GM19238 (cell line): ENCODE results near the gene MAP3K20.

Source experiments
- DNase-seq: peaks from one replicate; pipeline ENCODE4 v3.0.0; 2011; ENCODE audit warnings: low spot score; ENCODE audit not compliant: insufficient read length

MAP3K20 gene

GRCh38 chr2:173050684-173051083 is 25.0 kb upstream of the MAP3K20 start:
- DNase-seq = no peak

- DNase-seq = no peak
Observed at GRCh38 chr2:173051463-173052215, 24.0 kb upstream of the MAP3K20 start.

DNA sequence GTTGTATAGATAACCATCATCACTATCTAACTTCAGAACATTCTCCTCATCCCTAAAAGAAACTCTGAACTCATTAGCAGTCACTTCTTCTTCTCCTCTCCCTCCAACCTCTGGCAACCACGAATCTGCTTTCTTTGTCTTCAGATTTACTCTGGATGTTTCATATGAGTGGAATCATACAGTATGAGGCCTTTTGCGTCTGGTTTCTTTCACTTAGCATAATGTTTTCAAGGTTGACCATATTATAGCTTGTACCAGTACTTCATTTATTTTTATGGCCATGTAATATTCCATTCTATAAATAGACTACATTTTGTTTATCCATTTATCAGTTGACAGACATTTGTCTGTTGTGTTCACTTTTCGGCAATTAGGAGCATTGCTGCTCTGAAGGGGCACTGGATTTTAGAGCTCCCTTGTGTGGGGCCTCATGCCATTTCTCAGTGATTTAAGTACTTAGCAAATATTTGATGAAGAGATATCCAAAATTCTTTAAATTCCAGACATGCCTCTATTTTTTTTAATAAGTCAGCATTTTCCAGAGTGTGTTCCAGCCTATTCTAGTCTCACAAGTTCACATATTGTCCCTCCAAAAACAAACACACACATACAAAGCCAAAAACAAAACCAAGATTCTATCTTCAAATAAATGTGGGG is 22.5 kb upstream of the MAP3K20 start:
- DNase-seq = no peak

DNA sequence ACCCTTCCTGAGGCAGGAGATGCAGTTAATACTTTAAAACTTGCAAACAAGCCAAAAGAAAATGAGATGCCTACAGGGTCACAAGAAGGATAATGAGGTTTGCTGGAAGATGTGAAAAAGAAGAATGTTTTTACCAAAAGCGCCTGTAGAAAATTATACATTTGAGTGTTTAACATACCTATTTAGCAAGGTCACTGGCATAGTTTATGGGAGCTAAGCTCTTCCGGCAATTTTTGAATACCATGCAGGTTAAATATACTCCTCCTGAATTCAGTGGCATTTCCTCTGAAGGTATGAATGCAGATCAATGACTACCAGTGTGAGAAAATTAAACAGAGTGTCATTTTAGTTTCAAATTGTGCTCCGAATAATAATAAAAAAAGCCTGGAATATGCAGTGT is 21.2 kb upstream of the MAP3K20 start:
- DNase-seq = no peak

GRCh38 chr2:173056705-173057364 is 18.8 kb upstream of the MAP3K20 start:
- DNase-seq = no peak

- DNase-seq = no peak
Observed at GRCh38 chr2:173058097-173058496, 17.5 kb upstream of the MAP3K20 start.

- no peak for DNase-seq
Observed at GRCh38 chr2:173058673-173059072, 17.0 kb upstream of the MAP3K20 start.

DNA sequence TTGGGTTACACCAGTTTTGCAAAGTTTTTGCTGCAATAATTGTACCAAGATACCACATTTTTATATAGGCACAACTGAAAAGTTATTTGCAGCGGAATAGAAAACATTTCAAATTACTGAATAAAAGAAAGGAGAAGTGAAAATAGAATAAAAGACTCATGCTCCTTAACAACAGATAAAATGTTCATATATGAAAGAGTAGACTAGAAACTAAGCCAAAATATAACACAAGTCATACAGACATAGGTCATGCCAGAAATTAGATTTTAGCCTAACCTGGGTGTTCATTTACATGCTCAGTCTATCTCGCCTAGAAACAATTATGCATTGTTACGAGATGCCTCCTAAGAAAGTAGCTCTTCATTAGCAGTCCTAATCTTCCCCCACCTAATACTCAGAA is 16.4 kb upstream of the MAP3K20 start:
- DNase-seq = no peak

GRCh38 chr2:173059971-173060461 is 15.6 kb upstream of the MAP3K20 start:
- no peak for DNase-seq

GRCh38 chr2:173062801-173063200 is 12.8 kb upstream of the MAP3K20 start:
- no peak for DNase-seq

- no peak for DNase-seq
Observed at GRCh38 chr2:173064151-173064805, 11.4 kb upstream of the MAP3K20 start.

GRCh38 chr2:173066887-173067676 is 8.6 kb upstream of the MAP3K20 start:
- no peak for DNase-seq

- no peak for DNase-seq
Observed at GRCh38 chr2:173075056-173075780, 428 bp upstream of the MAP3K20 start.

DNA sequence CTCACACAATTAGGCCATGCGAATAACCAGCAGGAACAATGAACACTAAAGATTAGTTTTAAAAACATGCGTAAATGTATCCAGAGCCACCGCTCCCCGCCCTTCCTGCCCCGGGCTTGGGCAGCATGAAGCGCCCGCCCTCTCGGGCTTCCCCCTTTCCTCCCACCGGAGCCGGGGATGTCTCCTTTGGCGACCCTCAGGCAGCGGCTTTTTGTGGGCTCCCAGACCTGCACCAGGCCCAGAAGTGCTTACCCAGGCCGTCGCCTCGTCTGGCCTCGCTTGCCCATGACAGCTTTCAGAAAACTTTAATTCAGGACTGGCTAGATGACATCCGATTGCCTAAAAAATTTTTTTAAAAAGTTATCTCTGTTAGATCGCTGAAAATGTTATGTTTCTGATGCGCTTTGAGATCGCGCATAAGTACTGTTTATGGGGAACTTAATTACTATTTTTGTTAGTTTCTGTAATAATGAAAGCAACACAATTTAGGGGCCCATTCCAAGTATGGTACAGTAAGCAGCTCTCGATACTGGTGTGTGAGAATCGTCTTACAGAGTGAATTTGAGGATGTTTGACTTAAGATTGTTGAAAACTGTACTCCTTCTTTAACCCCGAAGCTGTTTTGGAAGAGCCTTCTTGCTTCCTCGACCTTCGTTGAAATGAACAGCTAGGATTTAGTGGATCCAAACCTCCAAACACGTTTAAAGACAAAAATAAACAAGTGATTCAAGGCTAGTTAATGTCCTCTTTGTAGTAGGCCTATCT is 1.1 kb downstream of the MAP3K20 start:
- peak; percentile 19 for DNase-seq

DNA sequence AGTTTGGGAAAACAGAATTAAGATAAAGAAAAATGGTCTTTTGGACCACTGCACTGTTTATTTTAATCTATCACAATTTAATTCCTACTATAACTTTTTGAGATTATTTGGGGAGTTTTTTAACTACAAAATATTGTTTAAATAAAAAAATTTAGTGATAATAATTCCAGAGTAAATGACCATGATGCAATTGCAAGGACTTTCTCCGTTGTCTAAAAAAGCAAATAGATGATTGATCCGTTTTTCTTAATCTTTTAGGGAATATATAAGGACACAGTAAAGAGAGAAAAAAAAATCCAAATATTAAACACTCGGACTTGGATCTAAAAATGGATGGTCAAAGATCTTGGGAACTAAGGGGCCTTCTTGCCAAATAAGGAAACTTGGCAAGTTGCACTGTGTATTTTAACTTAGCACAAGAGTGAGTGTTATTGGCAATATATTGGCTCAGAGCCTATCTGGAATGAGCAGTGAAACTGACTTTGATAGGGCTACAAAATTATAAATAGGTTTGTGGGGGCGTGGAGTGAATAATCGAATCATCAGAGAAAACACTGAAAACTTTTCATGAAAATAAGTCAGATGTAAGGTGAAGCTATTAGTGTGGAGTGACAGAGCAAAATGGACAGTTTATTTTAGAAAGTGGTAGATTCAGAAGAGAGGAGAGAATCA is 2.0 kb downstream of the MAP3K20 start:
- no peak for DNase-seq

DNA sequence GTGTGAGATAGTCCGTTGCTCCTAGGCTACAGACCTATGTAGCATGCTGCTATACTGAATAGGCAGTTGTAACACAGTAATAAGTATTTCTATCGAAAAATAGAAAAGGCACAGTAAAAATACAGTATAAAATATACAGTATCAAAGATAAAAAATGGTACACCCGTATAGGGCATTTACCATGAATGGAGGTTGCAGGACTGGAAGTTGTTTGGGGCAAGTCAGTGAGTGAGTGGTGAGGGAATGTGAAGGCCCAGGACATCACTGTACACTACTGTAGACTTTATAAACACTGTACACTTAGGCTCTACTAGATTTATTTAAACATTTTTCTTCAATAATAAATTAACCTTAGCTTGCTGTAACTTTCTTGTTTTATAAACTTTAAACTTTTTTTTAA is 3.5 kb downstream of the MAP3K20 start:
- DNase-seq = no peak

GRCh38 chr2:173079973-173080860 is 4.6 kb downstream of the MAP3K20 start:
- DNase-seq = no peak
